Left ventricle myocardium inferior (tissue), 1 donor: ENCODE results near the gene NTRK3. TPM values are rescaled to one million over a fixed set of nuclear protein-coding genes. Genes with fewer than 3 reads are reported as not detected.
"Not testable (repeated sequence)": the region's sequence is repeated elsewhere in the genome, so short reads cannot be mapped to it uniquely, and the experiment has no call there.

Experiments
- DNase-seq: peaks from one replicate; pipeline ENCODE4 v3.0.0-alpha.2; 2020
- H3K27ac ChIP-seq: fragments of 200-600 bp; replicated peaks from 2 replicates; pipeline ENCODE4 v1.8.0; 2021
- H3K27me3 ChIP-seq: fragments of 200-600 bp; 2 replicates; pipeline ENCODE4 v1.8.0; 2021; ENCODE audit warnings: low read depth
- H3K36me3 ChIP-seq: fragments of 200-600 bp; 2 replicates; pipeline ENCODE4 v1.8.0; 2021
- H3K4me1 ChIP-seq: fragments of 200-600 bp; 2 replicates; pipeline ENCODE4 v1.8.0; 2021
- H3K4me3 ChIP-seq: fragments of 200-600 bp; 2 replicates; pipeline ENCODE4 v1.8.0; 2021; ENCODE audit warnings: mild to moderate bottlenecking, moderate library complexity
- H3K9me3 ChIP-seq: fragments of 200-600 bp; replicated peaks from 2 replicates; pipeline ENCODE4 v1.8.0; 2021
- CTCF ChIP-seq: fragments of 200-600 bp; IDR thresholded peaks from 2 replicates; pipeline ENCODE4 v1.8.0; 2021; ENCODE audit warnings: antibody characterized with exemption, mild to moderate bottlenecking, borderline replicate concordance
- intact Hi-C: fragments of 100-400 bp; cut with micrococcal nuclease; formaldehyde crosslinking; loops from one replicate; pipeline ENCODE4 v1.11.0; 2022
- total RNA-seq: library from RNA; stranded (reverse); fragmentation: NEBNext Ultra II Directional; extraction: Animal tissue kit (Norgen Biotek cat#: 25700); gene quantifications from one replicate; pipeline ENCODE4 v1.2.1, GENCODE V29; 2021
- donor health status: DM: no; HTN: yes; CAD: no; lungs with severe emphysema.

Gene NTRK3
- total RNA-seq, 1 donor from 2014 or later, result 1.6 TPM

- H3K4me1 ChIP-seq, result no peaks in the 10 kb centered on the region
- no peak for DNase-seq
- H3K36me3 ChIP-seq, result no peaks in the 10 kb centered on the region
- H3K9me3 ChIP-seq, result no peaks in the 10 kb centered on the region
- H3K4me3 ChIP-seq, result no peak overlapping the region
- no peak for TF ChIP-seq CTCF
- H3K27me3 ChIP-seq, result peaks cover 38% of the 10 kb centered on the region
- H3K27ac ChIP-seq, result no peak overlapping the region
- intact Hi-C loops, result no loop called here
Measured at GRCh38 chr15:88035381-88035780, 221.2 kb downstream of the NTRK3 start.

- H3K4me3 ChIP-seq, H3K36me3 ChIP-seq, intact Hi-C loops, H3K27ac ChIP-seq, H3K4me1 ChIP-seq, H3K9me3 ChIP-seq, DNase-seq: not testable (repeated sequence)
- peaks cover 38% of the 10 kb centered on the region for H3K27me3 ChIP-seq
Measured at GRCh38 chr15:88033421-88033820, 223.1 kb downstream of the NTRK3 start.

GRCh38 chr15:88032787-88033186 lies 223.8 kb downstream of the NTRK3 start:
- no peaks in the 10 kb centered on the region for H3K36me3 ChIP-seq
- H3K27me3 ChIP-seq, result peaks cover 38% of the 10 kb centered on the region
- intact Hi-C loops, result no loop called here
- no peak for TF ChIP-seq CTCF
- no peak for DNase-seq
- H3K4me3 ChIP-seq, result no peak overlapping the region
- H3K4me1 ChIP-seq, result no peaks in the 10 kb centered on the region
- H3K27ac ChIP-seq, result no peak overlapping the region
- H3K9me3 ChIP-seq, result no peaks in the 10 kb centered on the region

- Histone ChIP-seq H3K27me3 (peaks cover 35% of the 10 kb centered on the region), H3K4me1 (no peaks in the 10 kb centered on the region), H3K9me3 (no peaks in the 10 kb centered on the region), H3K27ac (no peak overlapping the region), H3K36me3 (no peaks in the 10 kb centered on the region), H3K4me3 (no peak overlapping the region)
- no peak for TF ChIP-seq CTCF
- intact Hi-C loops, result no loop called here
- DNase-seq, result no peak
Measured at GRCh38 chr15:88031461-88031860, 225.1 kb downstream of the NTRK3 start.

GRCh38 chr15:88029696-88030095 lies 226.8 kb downstream of the NTRK3 start:
- no peak for DNase-seq
- intact Hi-C loops, result no loop called here
- H3K36me3 ChIP-seq, result no peaks in the 10 kb centered on the region
- H3K9me3 ChIP-seq, result no peaks in the 10 kb centered on the region
- peaks cover 19% of the 10 kb centered on the region for H3K27me3 ChIP-seq
- no peak for TF ChIP-seq CTCF
- no peak overlapping the region for H3K4me3 ChIP-seq
- H3K27ac ChIP-seq, result no peak overlapping the region
- H3K4me1 ChIP-seq, result no peaks in the 10 kb centered on the region

GRCh38 chr15:88028024-88028423 lies 228.5 kb downstream of the NTRK3 start:
- intact Hi-C loops, result no loop called here
- Histone ChIP-seq H3K4me1 (no peaks in the 10 kb centered on the region), H3K36me3 (no peaks in the 10 kb centered on the region), H3K27me3 (peaks cover 9% of the 10 kb centered on the region), H3K4me3 (no peak overlapping the region), H3K9me3 (no peaks in the 10 kb centered on the region), H3K27ac (no peak overlapping the region)
- DNase-seq, result no peak
- no peak for TF ChIP-seq CTCF
